ENCODE results near the gene POLH. TPM values are rescaled to one million over a fixed set of nuclear protein-coding genes. Genes with fewer than 3 reads are reported as not detected.

Gene POLH
- total and polyA plus RNA-seq, 12 donors, result 2.1 to 11.2 (median 8.3) TPM

GRCh38 chr6:43625393-43625992 lies 49.5 kb downstream of the POLH start:
- Histone ChIP-seq H3K4me3 (no peak overlapping the region), H3K4me1 (peaks cover 10 to 35% (median 25%) of the 10 kb centered on the region in 9 donors), H3K27me3 (no peaks in the 10 kb centered on the region), H3K27ac (peak overlapping the region in 1 of 10 donors; percentile 99), H3K36me3 (peaks cover 0 to 61% (median 46%) of the 10 kb centered on the region in 9 donors), H3K9me3 (no peaks in the 10 kb centered on the region)
- no peak for TF ChIP-seq CTCF (IDR thresholded peaks at IDR 0.05)
- intact Hi-C loops (cut with DNase I), result no loop called here
- 91 to 93% methylated on average over 16 of the region's 16 CpGs for WGBS, 2 donors
- DNase-seq (no peak), ATAC-seq (no peak)

- peaks cover 10 to 39% (median 29%) of the 10 kb centered on the region in 9 donors for H3K4me1 ChIP-seq
- DNase-seq, result peak in 1 of 2 donors; percentile 90
- H3K36me3 ChIP-seq, result peaks cover 0 to 44% (median 30%) of the 10 kb centered on the region in 9 donors
- intact Hi-C loops (cut with DNase I), result no loop called here
- 50 to 52% methylated on average over 5 of the region's 5 CpGs for WGBS, 2 donors
- no peak for TF ChIP-seq CTCF (IDR thresholded peaks at IDR 0.05)
- no peaks in the 10 kb centered on the region for H3K9me3 ChIP-seq
- ATAC-seq, result peak in 5 of 8 donors; percentile 2 to 31 (median 16)
- H3K27ac ChIP-seq, result peak overlapping the region in 9 of 10 donors; percentile 4 to 99 (median 97)
- H3K27me3 ChIP-seq, result no peaks in the 10 kb centered on the region
- H3K4me3 ChIP-seq, result peak overlapping the region in 6 of 10 donors; percentile 77 to 98 (median 88)
Observed at GRCh38 chr6:43627008-43627825, 51.2 kb downstream of the POLH start.

- ATAC-seq, result peak in 2 of 8 donors; percentile 7 to 10
- TF ChIP-seq CTCF (IDR thresholded peaks at IDR 0.05), result no peak
- DNase-seq, result peak in 1 of 2 donors; percentile 59
- H3K9me3 ChIP-seq, result no peaks in the 10 kb centered on the region
- peaks cover 10 to 39% (median 29%) of the 10 kb centered on the region in 9 donors for H3K4me1 ChIP-seq
- intact Hi-C loops (cut with DNase I), result no loop called here
- WGBS, 2 donors, result 0 to 1% methylated on average over 25 of the region's 25 CpGs
- no peaks in the 10 kb centered on the region for H3K27me3 ChIP-seq
- H3K27ac ChIP-seq, result peak overlapping the region; percentile 94 to 99 (median 98)
- H3K36me3 ChIP-seq, result peaks cover 0 to 30% (median 18%) of the 10 kb centered on the region in 9 donors
- peak overlapping the region; percentile 75 to 98 (median 90) for H3K4me3 ChIP-seq
Observed at GRCh38 chr6:43628393-43629103, 52.6 kb downstream of the POLH start.

GRCh38 chr6:43629104-43629504 lies 53.1 kb downstream of the POLH start, which contains the start of gene GTPBP2:
Gene GTPBP2, minus strand, starts transcription at chr6:43629264. Its CDS starts 102 bp downstream, at chr6:43629162.
- TF ChIP-seq CTCF (IDR thresholded peaks at IDR 0.05), result no peak
- peak within 1 kb of the TSS; percentile 75 to 98 (median 90) for H3K4me3 ChIP-seq
- H3K9me3 ChIP-seq, result no peaks in the 10 kb centered on the region
- peaks cover 10 to 39% (median 29%) of the 10 kb centered on the region in 9 donors for H3K4me1 ChIP-seq
- peaks cover 0 to 25% (median 16%) of the 10 kb centered on the region in 9 donors for H3K36me3 ChIP-seq
- DNase-seq, result peak; percentile 99
- WGBS, 2 donors, result 0 to 1% methylated on average over 42 to 46 of the region's 46 CpGs
- peak within 1 kb of the TSS; percentile 94 to 99 (median 98) for H3K27ac ChIP-seq
- peak; percentile 92 to 95 (median 94) for ATAC-seq
- intact Hi-C loops (cut with DNase I), result no loop called here
- no peaks in the 10 kb centered on the region for H3K27me3 ChIP-seq
